ENCODE results near the gene ARHGAP1. TPM values are rescaled to one million over a fixed set of nuclear protein-coding genes. Genes with fewer than 3 reads are reported as not detected.

The ARHGAP1 gene
- total RNA-seq, 1 experiment from 2014 or later: 43.5 TPM

Other genes with a start within 250 kb of the ARHGAP1 start
- 40.0 TPM for gene AMBRA1, start 106.6 kb downstream of the ARHGAP1 start, total RNA-seq (2021; ENCODE audit: unreplicated experiment)
- 6.4 TPM for gene HARBI1, start 83.4 kb downstream of the ARHGAP1 start, total RNA-seq (2021; ENCODE audit: unreplicated experiment)
- gene ATG13, start 83.1 kb downstream of the ARHGAP1 start, total RNA-seq (2021; ENCODE audit: unreplicated experiment): 57.9 TPM
- 19.8 TPM for gene ZNF408, start 412 bp upstream of the ARHGAP1 start, total RNA-seq (2021; ENCODE audit: unreplicated experiment)
- gene F2, start 18.6 kb upstream of the ARHGAP1 start, total RNA-seq (2021; ENCODE audit: unreplicated experiment): 0.64 TPM
- gene CKAP5, start 145.7 kb upstream of the ARHGAP1 start, total RNA-seq (2021; ENCODE audit: unreplicated experiment): 191 TPM
- 11.7 TPM for gene LRP4, start 217.9 kb upstream of the ARHGAP1 start, total RNA-seq (2021; ENCODE audit: unreplicated experiment)
- gene CSTPP1, start 236.1 kb upstream of the ARHGAP1 start, total RNA-seq (2021; ENCODE audit: unreplicated experiment): 29.0 TPM

All from Panc1 (cell line).